Measurements from ENCODE around the gene HMGCR. TPM values are rescaled to one million over a fixed set of nuclear protein-coding genes. Genes with fewer than 3 reads are reported as not detected.

HMGCR gene
- total and polyA plus RNA-seq, 2 experiments from 2014 or later = 72.2 to 331 TPM

- TF ChIP-seq CREB1 (CRISPR knock-in tag; IDR thresholded peaks at IDR 0.05; ENCODE audit: low read depth) (no peak), NANOG (IDR thresholded peaks at IDR 0.05; ENCODE audit: borderline replicate concordance) (no peak), ZNF462 (CRISPR knock-in tag; IDR thresholded peaks at IDR 0.05) (no peak)
- no peak overlapping the region for H3K4me2 ChIP-seq
- H3K27me3 Mint-ChIP-seq (ENCODE audit: insufficient read depth, low read depth, poor library complexity) = no peaks in the 10 kb centered on the region
- H3K4me3 Mint-ChIP-seq = no peak overlapping the region
- H3K9me3 Mint-ChIP-seq = no peaks in the 10 kb centered on the region
- no peak overlapping the region for H3K27ac ChIP-seq (ENCODE audit: low read depth)
- no peak overlapping the region for H3K4me3 ChIP-seq
- H3K9me2 ChIP-seq (ENCODE audit: insufficient read depth) = no peaks in the 10 kb centered on the region
- H3F3A ChIP-seq (replicated peaks; ENCODE audit: low read depth) = peaks cover 10% of the 10 kb centered on the region; the same call in 1 of the 2 replicates
- H3K4me1 ChIP-seq (ENCODE audit: insufficient read depth) = no peaks in the 10 kb centered on the region
- H3K27me3 ChIP-seq (ENCODE audit: insufficient read depth) = no peaks in the 10 kb centered on the region
- H3K36me3 Mint-ChIP-seq (ENCODE audit: low read depth) = peaks cover 85% of the 10 kb centered on the region
- peaks cover 1% of the 10 kb centered on the region; the same call in 2 of the 3 replicates for H3K4me1 Mint-ChIP-seq
- no peak overlapping the region for H3K27ac Mint-ChIP-seq
- peaks cover 95% of the 10 kb centered on the region for H3K36me3 ChIP-seq (ENCODE audit: insufficient read depth)
- 0 out of 2 replicates have a peak, but pooled peaks cover 22% of the 10 kb centered on the region for H4K20me1 ChIP-seq (replicated peaks; ENCODE audit: insufficient read depth)
- peaks cover 6% of the 10 kb centered on the region; the same call in 1 of the 2 replicates for H3K79me2 ChIP-seq (replicated peaks; ENCODE audit: insufficient read depth)
- no peak for ATAC-seq
- no peak overlapping the region for H2AFZ ChIP-seq
- DNase-seq (ENCODE audit: low spot score) = no peak
These were observed 19.7 kb downstream of the HMGCR start for GRCh38 chr5:75356719-75357118.

GRCh38 chr5:75358117-75358516, 21.1 kb downstream of the HMGCR start:
- H3F3A ChIP-seq (replicated peaks; ENCODE audit: low read depth) = peaks cover 16% of the 10 kb centered on the region; the same call in 1 of the 2 replicates
- H3K27ac ChIP-seq (ENCODE audit: low read depth) = no peak overlapping the region
- H3K27me3 ChIP-seq (ENCODE audit: insufficient read depth) = no peaks in the 10 kb centered on the region
- no peak overlapping the region for H3K4me2 ChIP-seq
- no peaks in the 10 kb centered on the region for H3K27me3 Mint-ChIP-seq (ENCODE audit: insufficient read depth, low read depth, poor library complexity)
- H3K36me3 ChIP-seq (ENCODE audit: insufficient read depth) = peaks cover 86% of the 10 kb centered on the region
- ATAC-seq = no peak
- H3K9me3 Mint-ChIP-seq = no peaks in the 10 kb centered on the region
- peaks cover 2% of the 10 kb centered on the region; the same call in 1 of the 2 replicates for H3K79me2 ChIP-seq (replicated peaks; ENCODE audit: insufficient read depth)
- H3K9me2 ChIP-seq (ENCODE audit: insufficient read depth) = no peaks in the 10 kb centered on the region
- 0 out of 2 replicates have a peak, but pooled peaks cover 5% of the 10 kb centered on the region for H3K4me1 ChIP-seq (ENCODE audit: insufficient read depth)
- no peak overlapping the region for H3K4me3 Mint-ChIP-seq
- DNase-seq (ENCODE audit: low spot score) = no peak
- no peak overlapping the region for H2AFZ ChIP-seq
- no peak overlapping the region for H3K27ac Mint-ChIP-seq
- peaks cover 21% of the 10 kb centered on the region; the same call in 1 of the 2 replicates for H4K20me1 ChIP-seq (replicated peaks; ENCODE audit: insufficient read depth)
- H3K4me1 Mint-ChIP-seq = peaks cover 15% of the 10 kb centered on the region
- no peak overlapping the region for H3K4me3 ChIP-seq
- H3K36me3 Mint-ChIP-seq (ENCODE audit: low read depth) = peaks cover 79% of the 10 kb centered on the region
- no peak for TF ChIP-seq JUNB (IDR thresholded peaks at IDR 0.05; ENCODE audit: unreplicated experiment)
- TF ChIP-seq STAT1 (IDR thresholded peaks at IDR 0.05; ENCODE audit: unreplicated experiment) = no peak
- TF ChIP-seq EZH2phosphoT487 (IDR thresholded peaks at IDR 0.05; ENCODE audit: unreplicated experiment) = no peak
- TF ChIP-seq, protein P1, sequence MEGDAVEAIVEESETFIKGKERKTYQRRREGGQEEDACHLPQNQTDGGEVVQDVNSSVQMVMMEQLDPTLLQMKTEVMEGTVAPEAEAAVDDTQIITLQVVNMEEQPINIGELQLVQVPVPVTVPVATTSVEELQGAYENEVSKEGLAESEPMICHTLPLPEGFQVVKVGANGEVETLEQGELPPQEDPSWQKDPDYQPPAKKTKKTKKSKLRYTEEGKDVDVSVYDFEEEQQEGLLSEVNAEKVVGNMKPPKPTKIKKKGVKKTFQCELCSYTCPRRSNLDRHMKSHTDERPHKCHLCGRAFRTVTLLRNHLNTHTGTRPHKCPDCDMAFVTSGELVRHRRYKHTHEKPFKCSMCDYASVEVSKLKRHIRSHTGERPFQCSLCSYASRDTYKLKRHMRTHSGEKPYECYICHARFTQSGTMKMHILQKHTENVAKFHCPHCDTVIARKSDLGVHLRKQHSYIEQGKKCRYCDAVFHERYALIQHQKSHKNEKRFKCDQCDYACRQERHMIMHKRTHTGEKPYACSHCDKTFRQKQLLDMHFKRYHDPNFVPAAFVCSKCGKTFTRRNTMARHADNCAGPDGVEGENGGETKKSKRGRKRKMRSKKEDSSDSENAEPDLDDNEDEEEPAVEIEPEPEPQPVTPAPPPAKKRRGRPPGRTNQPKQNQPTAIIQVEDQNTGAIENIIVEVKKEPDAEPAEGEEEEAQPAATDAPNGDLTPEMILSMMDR (conservative IDR thresholded peaks at IDR 0.05; ENCODE audit: low read depth in 2 of 2) = no peak

All from GM23338 (cell line).